GM12874 (cell line): Measurements from ENCODE around the gene IGFL4.

ENCODE experiments used
- TF ChIP-seq, protein P1 (sequence below): IDR thresholded peaks from 2 replicates; pipeline ENCODE4 v1.5.1; 2011; ENCODE audit warnings: low read depth, mild to moderate bottlenecking, control low read depth, low read length, moderate library complexity; ENCODE audit not compliant: insufficient read depth

The IGFL4 gene

DNA sequence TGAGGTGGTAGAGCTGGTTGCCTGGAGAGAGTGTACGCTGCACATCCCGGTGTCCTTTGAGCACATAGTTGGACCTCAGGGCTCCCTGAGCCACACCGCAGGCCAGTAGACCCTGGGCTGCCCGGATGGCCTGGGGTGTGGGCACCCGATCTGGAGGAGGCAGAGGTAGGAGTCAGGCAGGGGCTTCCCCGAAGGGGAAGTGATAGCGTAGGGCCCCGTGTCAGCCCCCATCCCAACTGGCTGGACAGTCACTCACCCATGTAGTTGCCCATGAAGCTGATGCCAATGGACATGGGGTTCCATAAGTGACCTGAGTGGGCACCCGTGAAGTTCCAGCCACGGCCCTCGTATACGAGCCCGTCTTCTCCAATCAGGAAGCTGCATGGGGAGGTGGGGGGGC lies 21.5 kb downstream of the IGFL4 start:
- TF ChIP-seq, protein P1, sequence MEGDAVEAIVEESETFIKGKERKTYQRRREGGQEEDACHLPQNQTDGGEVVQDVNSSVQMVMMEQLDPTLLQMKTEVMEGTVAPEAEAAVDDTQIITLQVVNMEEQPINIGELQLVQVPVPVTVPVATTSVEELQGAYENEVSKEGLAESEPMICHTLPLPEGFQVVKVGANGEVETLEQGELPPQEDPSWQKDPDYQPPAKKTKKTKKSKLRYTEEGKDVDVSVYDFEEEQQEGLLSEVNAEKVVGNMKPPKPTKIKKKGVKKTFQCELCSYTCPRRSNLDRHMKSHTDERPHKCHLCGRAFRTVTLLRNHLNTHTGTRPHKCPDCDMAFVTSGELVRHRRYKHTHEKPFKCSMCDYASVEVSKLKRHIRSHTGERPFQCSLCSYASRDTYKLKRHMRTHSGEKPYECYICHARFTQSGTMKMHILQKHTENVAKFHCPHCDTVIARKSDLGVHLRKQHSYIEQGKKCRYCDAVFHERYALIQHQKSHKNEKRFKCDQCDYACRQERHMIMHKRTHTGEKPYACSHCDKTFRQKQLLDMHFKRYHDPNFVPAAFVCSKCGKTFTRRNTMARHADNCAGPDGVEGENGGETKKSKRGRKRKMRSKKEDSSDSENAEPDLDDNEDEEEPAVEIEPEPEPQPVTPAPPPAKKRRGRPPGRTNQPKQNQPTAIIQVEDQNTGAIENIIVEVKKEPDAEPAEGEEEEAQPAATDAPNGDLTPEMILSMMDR: no peak

DNA sequence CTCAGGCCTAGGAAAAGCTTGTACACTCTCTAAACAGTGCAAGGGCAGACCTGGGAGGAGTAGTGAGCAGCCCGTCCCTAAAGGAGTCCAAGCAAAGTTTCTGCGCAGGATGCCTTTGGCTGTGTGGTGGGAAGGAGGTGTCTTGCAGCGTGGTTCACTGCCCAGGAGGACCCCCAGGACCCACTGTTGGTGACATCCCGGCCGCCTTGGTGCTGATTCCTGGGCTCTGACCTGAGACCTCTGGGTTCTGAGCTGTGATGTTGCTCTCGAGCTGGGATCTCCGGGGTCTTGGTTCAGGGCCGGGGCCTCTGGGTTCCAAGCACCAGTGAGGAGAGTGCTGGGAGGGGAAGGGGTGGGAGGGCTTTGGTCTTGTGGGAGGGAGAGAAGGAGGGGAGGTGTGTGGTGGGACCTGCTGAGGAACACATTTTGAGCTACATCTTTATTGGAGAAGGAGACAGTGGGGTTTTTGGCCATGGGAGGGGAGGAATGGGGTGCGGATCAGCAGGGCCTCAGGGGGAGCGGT lies 22.0 kb downstream of the IGFL4 start:
- TF ChIP-seq, protein P1: no peak

DNA sequence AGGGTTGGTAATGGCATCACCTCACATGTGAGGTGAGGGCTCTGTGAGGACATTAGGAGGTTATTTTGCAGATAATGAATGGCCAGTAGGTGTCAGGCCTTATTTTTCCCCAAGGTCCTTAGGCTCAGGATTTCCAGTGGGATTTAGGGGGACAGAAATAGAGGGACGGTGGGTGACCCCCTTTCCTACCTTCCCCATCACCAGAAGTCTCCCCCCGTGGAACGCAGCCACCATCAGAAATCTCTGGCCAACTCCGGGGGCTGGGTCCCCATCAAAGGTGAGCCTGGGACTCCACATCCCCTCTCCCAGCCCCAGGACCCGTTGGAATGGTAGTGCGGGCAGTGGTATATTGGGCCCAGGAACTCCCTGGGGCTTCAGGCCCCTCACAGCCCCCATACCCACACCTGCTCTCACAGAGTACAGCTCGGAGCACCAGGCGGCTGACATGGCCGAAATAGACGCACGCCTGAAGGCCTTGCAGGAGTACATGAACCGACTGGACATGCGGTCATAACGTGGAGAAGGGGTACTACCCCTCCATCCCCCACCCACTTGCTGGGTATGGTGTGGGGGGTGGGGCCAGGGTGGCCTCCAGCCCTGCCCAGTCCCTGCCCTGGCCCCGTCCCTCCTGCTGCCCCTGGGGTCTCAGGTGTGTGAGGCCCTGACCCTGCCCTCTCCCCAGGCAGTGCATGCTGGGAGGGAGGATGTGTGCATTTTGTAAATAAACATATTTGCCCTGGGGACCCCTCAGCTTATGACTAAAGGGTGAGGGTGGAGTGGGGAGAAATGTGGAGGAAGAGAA lies 22.7 kb downstream of the IGFL4 start:
- TF ChIP-seq, protein P1: no peak

DNA sequence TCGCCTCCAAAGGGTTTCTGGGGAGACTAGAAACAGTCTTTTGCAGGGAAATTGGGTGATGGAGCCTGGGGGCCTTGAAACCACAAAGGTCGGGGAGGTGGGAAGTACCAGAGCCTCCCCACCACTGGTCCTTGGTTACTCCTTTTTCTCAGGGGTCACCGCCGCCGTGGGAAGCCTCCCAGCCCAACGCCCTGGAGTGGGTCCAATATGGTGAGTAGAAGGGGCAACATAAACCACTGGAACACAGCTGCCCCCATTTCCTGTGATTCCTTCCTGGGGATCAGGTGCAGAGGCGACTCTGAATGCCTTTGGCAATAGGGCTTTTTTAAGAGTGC lies 23.7 kb downstream of the IGFL4 start:
- TF ChIP-seq, protein P1: no peak

DNA sequence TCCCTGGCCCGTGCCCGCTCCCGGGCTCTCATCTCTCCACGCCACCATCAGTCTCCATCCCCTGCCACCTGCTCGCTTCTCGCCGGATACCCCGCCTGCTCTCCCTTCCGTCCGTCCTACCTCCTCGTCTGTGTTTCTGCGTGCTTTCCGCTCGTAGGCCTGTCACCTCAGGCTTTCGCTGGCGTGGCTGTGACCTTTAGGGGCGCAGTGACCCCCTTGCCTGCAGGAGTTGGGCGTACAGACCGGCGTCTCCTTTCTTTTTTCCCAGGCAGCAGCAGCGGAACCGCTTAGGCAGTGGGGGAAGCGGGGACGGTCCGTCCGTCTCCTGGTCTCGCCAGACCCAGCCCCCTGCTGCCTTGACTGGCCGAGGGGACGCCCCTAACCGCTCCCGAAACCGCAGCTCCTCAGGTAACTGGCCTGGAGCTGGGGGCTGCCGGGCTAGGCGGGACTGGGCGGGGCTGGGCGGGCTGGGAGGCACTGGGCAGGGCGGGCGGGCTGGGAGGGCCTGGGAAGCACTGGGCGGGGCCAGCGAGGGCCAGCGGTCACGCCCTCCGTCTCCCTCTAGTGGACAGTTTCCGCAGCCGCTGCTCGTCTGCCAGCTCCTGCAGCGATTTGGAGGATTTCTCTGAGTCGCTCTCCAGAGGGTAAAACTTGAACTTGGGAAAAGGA lies 24.2 kb downstream of the IGFL4 start:
- TF ChIP-seq, protein P1: peak; percentile 87

DNA sequence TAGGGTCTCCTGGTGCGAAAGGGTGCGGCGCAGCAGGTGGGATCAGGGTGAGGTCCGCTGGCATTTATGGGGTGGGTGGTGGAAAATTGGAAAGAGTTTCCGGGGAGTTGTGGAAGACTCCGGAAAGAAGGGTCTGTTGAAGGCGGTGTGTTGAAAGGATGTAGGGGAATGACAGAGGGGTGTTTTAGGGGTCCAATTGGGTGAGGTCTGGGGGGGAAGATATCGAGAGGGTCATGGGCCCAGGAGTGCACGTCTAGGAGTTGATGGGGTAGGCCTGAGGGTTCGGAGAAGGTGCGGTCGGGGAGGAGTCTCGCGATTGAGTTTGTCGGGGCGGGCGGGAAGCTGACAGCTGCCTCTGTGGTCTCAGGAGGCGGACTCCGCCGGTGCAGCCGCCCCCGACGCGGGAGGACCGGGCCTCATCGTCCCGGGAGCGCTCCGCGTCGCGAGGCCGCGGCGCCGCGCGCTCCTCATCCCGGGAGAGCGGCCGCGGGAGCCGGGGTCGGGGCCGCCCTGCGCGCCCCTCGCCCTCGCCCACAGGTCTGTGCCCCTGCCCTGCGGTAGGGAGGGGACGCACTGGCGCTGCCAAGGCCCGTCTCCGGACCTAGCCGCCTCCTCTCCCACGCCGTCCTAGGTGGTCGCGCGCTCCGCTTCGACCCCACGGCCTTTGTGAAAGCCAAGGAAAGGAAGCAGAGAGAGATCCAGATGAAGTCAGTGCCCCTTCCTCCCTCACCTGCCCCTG lies 24.9 kb downstream of the IGFL4 start:
- TF ChIP-seq, protein P1: no peak
